ENCODE data around the gene MTRR. TPM values are rescaled to one million over a fixed set of nuclear protein-coding genes. Genes with fewer than 3 reads are reported as not detected.

MTRR gene
- total RNA-seq, 1 experiment from 2014 or later = 57.1 TPM

- BruUV-seq (replicated peaks) = no TSS peak
- intact Hi-C loops (cut with micrococcal nuclease; ENCODE audit: unreplicated experiment) = no loop called here
- Histone ChIP-seq H3K27me3 (replicated peaks; ENCODE audit: insufficient read depth, low read depth, low read length, poor library complexity) (no peaks in the 10 kb centered on the region), H3K27ac (ENCODE audit: low read depth, low read length, poor library complexity, severe bottlenecking) (no peak overlapping the region), H3K9me3 (ENCODE audit: low read depth, low read length, poor library complexity, severe bottlenecking) (no peaks in the 10 kb centered on the region), H3K4me3 (ENCODE audit: low read depth, low read length, poor library complexity, severe bottlenecking) (no peak overlapping the region), H3K36me3 (ENCODE audit: insufficient read depth, low read length, poor library complexity, severe bottlenecking) (peaks cover 45% of the 10 kb centered on the region), H3K4me1 (ENCODE audit: insufficient read depth, low read length, poor library complexity, severe bottlenecking) (no peaks in the 10 kb centered on the region)
- ChIA-PET CTCF (no interaction called here), POLR2A (ENCODE audit: low non-redundant PET) (no interaction called here)
- no peak for DNase-seq (ENCODE audit: low spot score)
- no peak for TF ChIP-seq CTCF (conservative IDR thresholded peaks at IDR 0.05; ENCODE audit: low read depth, low read length)
- no peak for TF ChIP-seq EZH2 (IDR thresholded peaks at IDR 0.05; ENCODE audit: borderline replicate concordance, low read depth, low read length, poor library complexity, severe bottlenecking)
These were observed 33.3 kb downstream of the MTRR start for GRCh38 chr5:7902201-7902600.

- peaks cover 5% of the 10 kb centered on the region for H3K9me3 ChIP-seq (ENCODE audit: low read depth, low read length, poor library complexity, severe bottlenecking)
- peaks cover 38% of the 10 kb centered on the region for H3K36me3 ChIP-seq (ENCODE audit: insufficient read depth, low read length, poor library complexity, severe bottlenecking)
- DNase-seq (ENCODE audit: low spot score) = no peak
- BruUV-seq (replicated peaks) = no TSS peak
- CTCF ChIA-PET = no interaction called here
- POLR2A ChIA-PET (ENCODE audit: low non-redundant PET) = no interaction called here
- no peak overlapping the region for H3K4me3 ChIP-seq (ENCODE audit: low read depth, low read length, poor library complexity, severe bottlenecking)
- no peaks in the 10 kb centered on the region for H3K4me1 ChIP-seq (ENCODE audit: insufficient read depth, low read length, poor library complexity, severe bottlenecking)
- no peak overlapping the region for H3K27ac ChIP-seq (ENCODE audit: low read depth, low read length, poor library complexity, severe bottlenecking)
- TF ChIP-seq CTCF (conservative IDR thresholded peaks at IDR 0.05; ENCODE audit: low read depth, low read length) (no peak), EZH2 (IDR thresholded peaks at IDR 0.05; ENCODE audit: borderline replicate concordance, low read depth, low read length, poor library complexity, severe bottlenecking) (no peak)
- no peaks in the 10 kb centered on the region for H3K27me3 ChIP-seq (replicated peaks; ENCODE audit: insufficient read depth, low read depth, low read length, poor library complexity)
- intact Hi-C loops (cut with micrococcal nuclease; ENCODE audit: unreplicated experiment) = no loop called here
These were observed 34.0 kb downstream of the MTRR start for GRCh38 chr5:7902666-7903625.

- CTCF ChIA-PET = no interaction called here
- BruUV-seq (replicated peaks) = no TSS peak
- Histone ChIP-seq H3K27me3 (replicated peaks; ENCODE audit: insufficient read depth, low read depth, low read length, poor library complexity) (no peaks in the 10 kb centered on the region), H3K27ac (ENCODE audit: low read depth, low read length, poor library complexity, severe bottlenecking) (no peak overlapping the region), H3K4me1 (ENCODE audit: insufficient read depth, low read length, poor library complexity, severe bottlenecking) (no peaks in the 10 kb centered on the region), H3K9me3 (ENCODE audit: low read depth, low read length, poor library complexity, severe bottlenecking) (peaks cover 5% of the 10 kb centered on the region), H3K36me3 (ENCODE audit: insufficient read depth, low read length, poor library complexity, severe bottlenecking) (peaks cover 28% of the 10 kb centered on the region), H3K4me3 (ENCODE audit: low read depth, low read length, poor library complexity, severe bottlenecking) (no peak overlapping the region)
- peak; percentile 63 for DNase-seq (ENCODE audit: low spot score)
- POLR2A ChIA-PET (ENCODE audit: low non-redundant PET) = no interaction called here
- TF ChIP-seq EZH2 (IDR thresholded peaks at IDR 0.05; ENCODE audit: borderline replicate concordance, low read depth, low read length, poor library complexity, severe bottlenecking) (no peak), CTCF (conservative IDR thresholded peaks at IDR 0.05; ENCODE audit: low read depth, low read length) (no peak)
- intact Hi-C loops (cut with micrococcal nuclease; ENCODE audit: unreplicated experiment) = no loop called here
These were observed 35.2 kb downstream of the MTRR start for GRCh38 chr5:7904170-7904569.
